Stimulated activated CD4-positive, alpha-beta T cell treated with anti-CD3 and anti-CD28 coated beads, Interleukin-4, amount 100 ng/mL, for 48 hours (primary cell): ENCODE results near the gene PITPNC1.
"Not testable (repeated sequence)": the region's sequence is repeated elsewhere in the genome, so short reads cannot be mapped to it uniquely, and the experiment has no call there.

Experiments used
- DNase-seq, 2 donors: peaks; one replicate each; pipeline ENCODE4 v3.0.0-alpha.2; 2020; ENCODE audit warnings: low read depth in 2 of 2

Gene PITPNC1

DNA sequence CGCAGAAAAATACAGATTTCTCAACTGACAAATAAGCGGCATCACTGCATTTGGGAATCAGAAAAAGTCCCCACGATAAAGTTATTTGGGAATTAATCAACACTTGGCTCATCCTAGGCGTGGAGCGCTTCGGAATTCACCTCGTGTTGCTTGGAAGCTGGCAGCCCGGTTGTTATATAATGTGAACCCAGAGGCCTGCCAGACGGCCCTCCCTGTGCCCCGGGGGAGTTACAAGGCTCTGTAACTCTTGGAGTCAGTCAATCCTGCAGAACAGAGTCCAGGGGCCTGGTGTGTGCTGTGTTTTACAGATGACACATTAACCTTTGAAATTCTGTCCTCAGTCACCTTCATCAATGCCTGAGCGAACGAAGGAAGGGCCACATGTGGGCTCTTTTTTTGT, 111.1 kb downstream of the PITPNC1 start:
- no peak for DNase-seq

DNA sequence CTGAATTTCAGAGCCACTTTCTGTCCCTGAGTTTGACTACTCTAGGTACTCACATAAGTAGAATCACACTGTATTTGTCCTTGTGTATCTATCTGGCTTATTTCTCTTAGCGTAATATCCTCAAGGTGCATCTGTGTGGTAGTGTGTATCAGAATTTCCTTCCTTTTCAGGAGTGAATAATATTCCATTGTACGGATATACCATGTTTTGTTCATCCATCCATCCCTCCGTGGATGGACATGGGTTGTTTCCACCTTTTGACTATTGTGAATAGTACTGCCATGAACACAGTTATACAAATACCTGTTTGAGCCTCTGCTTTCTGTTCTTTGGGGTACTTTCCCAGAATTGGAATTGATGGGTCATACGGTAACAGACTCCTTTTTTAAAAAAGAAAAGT, 111.7 kb downstream of the PITPNC1 start:
- no peak for DNase-seq

DNA sequence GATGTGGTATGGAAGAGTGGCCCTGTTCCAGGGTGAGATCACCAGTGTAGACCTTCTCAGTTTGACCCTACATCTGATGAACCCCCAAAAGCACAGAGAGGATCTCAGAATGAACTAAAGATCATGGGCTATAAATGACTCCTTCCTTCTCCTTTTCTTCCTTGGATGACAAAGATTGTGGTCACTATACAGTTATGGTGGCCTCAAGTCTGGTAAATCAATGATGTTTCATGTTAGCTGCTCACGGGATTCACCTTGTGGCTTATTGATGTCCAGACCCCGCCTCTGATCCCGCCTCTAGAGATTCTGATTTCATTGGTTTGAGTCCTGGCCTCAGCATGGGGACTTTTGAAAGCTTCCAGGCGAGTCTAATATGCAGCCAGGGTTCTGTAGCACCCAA, 112.2 kb downstream of the PITPNC1 start:
- DNase-seq = no peak

DNA sequence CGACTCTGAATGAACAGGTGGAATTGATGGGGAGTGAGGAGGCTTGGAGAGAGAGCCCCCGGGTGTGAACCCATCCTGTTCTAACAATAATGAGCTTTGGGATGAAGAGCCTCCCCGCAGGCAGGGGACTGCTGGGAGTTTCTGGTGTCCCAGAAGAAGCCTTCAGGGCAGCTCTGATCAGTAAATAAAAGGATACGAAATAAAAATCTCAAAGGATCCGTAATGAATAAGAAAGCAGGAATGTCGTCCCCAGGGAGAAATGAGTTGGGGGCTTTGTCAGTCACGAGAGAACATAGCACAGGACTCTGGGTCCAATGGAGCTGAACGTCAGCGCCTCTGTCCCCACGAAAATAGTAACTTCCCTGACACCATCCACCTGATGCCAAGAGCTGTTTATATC, 113.4 kb downstream of the PITPNC1 start:
- DNase-seq = no peak

DNA sequence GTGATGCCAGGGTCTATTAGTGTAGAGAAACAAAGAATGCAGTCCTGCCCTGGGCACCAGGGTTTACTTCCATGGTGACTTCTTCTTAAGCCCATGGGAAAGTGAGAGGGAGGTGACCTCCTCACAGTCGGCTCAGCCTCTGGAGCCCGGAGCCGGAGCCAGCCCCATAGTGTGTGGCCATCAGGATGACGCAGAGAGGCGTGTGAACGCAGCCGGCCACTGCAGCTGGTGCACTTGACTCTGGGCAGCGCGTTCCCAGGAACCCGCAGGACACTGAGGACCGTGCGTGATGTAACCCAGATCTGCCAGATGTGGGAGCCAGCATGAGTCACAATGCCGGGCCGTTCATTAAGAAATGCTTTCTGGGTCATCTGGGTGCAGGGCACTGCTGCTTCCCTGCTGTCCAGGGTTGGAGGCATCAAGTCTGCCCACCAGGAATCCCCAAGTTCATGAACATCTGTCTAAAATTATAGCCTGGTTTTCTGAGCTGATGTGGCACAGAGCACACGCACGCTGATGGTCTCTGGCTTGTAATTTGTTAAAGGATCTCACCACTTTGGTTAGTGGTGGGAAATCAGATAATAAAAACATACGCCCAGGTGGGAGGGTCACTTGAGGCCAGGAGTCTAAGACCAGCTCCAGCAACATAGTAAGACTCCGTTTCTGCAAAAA, 114.1 kb downstream of the PITPNC1 start:
- no peak for DNase-seq

DNA sequence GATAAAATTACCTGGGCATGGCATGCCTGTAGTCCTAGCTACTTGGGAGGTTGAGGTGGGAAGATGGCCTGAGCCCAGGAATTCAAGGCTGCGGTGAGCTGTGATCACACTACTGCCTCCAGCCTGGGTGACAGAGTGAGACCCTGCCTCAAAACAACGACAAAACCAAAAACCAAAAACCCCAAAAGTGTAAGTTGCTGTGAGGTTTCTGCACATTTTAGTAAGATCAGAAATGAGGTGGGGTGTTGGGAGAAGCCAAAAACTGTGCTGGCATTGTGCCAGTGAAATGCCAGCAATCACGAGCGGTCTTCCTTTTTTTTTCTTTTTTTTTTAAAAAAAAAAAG, 114.6 kb downstream of the PITPNC1 start:
- no peak for DNase-seq

DNA sequence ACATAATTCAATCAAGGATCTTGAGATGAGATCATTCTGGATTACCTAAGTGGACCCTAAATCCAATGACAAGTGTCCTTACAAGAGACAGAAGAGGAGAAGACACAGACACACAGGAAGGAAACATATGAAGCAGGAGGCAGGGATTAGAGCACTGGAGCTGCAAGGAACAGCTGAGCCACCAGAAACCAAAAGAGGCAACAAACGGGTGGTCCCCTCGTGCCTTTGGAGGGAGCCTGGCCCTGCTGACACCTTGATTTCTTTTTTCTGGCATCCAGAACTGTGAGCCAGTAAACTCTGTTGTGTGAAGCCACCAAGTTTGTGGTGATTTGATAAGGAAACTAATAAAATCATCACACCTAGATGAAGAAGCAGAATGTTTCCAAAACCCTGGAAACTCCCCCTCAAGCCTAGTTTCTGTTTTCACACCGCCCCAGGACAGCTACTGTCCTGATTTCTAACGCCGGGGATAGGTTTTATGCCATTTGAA, 115.2 kb downstream of the PITPNC1 start:
- no peak for DNase-seq

DNA sequence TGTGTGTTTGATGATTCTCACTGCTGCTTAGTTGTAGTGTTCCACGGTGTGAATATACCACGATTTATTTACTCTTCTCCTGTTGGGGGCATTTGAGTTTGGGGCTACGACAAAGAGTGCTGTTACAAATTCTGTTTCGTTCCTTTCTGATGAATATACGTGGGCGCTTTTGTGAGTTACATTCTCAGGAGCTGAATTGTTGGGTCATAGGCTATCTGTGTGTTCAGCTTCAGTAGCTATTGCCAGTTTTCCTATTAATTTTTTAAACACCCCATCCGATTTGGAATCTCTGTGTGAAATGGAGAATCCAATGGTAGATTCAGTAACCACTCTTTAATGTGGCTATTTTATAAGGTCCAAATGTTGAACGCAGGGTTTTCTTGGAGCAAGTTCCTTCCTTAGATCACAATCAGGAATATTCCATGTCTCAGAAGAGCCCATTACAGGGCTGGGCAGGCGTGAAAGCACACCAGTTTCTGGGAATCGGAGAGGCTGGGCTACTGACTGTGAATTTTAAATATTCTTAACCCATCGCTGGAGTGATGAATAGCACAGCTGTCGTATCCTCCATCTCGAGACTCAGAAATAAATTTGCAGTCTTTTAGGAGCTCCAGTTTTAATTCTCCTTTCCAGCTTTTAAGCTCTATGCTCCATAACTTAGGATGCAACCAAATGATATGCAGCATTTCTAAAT, 115.9 kb downstream of the PITPNC1 start:
- DNase-seq = no peak

DNA sequence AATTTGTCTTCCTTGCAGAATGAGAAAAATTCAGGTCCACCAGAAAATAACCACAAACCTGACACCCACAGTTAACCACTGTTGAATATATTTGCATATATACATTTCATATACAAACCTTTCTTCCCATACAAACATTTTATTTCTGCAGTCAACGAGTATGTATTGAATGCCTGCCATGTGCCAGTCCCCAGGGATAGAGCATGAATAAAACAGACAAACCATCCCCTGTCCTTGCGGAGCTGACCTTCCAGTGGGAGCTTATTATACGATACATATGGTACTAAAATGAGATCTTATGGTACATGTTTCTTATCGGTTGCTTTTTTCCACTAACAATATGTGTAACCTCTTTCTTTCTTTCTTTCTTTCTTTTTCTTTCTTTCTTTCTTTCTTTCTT, 116.7 kb downstream of the PITPNC1 start:
- no peak for DNase-seq

DNA sequence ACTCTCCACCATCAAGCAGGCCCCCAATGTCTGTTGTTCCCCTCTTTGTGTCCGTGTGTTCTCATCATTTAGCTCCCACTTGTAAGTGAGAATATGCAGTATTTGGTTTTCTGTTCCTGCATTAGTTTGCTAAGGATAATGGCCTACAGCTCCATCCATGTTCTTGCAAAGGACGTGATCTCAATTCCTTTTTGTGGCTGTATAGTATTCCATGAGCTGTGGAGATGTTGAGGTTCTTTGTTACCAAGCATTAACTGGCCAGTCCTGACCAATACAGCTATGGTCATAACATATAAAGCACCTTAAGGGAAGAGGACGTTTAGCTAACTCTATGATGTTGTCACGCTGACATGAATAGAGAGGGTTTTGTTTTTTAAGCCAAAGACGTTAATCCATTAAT, 118.5 kb downstream of the PITPNC1 start:
- not testable (repeated sequence) for DNase-seq

DNA sequence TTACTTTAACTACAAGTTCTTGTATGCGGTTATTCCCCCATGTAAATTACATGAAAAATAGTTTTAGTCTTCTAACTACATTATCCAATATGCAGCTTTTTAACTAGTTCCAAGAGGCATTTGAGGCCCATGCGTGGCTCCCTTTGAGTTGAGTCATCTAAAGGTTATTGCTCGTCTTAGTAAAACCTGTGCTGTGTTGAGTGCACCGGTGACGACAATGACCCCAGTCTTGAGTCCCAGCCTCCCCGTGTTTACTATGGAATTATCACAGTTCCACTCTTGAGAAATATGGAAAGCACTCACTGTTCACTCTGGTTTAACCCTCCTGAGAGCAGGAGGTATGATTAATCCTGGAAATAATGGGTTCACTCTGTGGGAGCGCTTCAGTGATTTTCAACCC, 119.2 kb downstream of the PITPNC1 start:
- DNase-seq = no peak

DNA sequence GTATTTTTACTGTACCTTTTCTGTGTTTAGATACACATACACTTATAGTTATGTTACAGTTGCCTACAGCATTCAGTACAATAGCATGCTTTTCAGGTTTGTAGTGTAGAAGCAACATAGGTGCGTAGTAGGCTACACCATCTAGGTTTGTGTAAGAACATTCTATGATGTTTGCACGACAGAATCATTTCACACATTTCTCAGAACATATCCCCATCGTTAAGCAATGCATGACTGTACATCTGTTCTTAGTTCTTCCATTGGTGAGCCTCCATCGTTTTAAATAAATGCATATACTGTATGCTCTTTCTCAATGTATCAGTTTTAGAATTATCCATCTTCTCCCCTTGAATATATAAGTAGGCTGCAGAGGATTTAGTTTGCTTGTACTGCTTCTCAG, 122.6 kb downstream of the PITPNC1 start:
- no peak for DNase-seq

DNA sequence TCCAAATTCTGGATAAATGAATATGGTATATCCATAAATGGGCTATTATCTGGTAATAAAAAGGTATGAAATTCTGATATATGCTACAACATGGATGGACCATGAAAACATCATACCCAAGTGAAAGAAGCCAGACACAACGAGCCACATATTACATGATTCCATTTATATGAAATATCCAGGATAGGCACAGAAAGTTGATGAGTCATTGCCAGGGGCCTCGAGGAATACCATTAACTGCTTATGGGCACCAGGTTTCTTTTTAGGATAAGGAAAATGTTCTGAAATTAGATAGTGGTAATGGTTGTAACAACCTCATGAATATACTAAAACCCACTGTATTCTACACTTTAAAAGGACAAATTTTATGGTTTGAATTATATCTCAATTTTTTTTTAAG, 123.2 kb downstream of the PITPNC1 start:
- no peak for DNase-seq

DNA sequence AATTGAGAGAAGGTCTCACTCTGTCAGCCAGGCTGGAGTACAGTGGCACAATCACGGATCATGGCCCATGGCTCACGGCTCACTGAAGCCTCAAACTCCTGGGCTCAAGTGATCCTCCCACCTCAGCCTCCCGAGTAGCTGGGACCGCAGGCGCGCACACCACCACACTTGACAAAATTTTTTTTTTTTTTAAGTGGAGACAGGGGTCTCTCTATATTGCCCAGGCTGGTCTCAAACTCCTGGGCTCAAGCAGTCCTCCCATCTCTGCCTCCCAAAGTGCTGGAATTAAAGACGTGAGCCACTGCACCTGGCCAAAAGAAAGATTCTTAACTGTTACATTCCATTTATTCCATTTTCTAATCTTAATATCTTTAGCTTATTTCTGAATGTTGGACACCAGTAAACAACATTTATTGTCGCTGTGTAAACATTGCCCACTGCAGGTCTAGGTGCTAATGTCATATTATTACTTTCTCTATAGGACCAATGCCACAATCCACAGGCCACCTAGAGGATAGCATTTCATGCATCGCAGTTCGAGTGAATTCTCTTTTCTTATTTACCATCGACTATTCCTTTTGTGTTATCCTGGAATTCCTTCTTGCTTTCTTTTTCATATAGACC, 123.7 kb downstream of the PITPNC1 start:
- no peak for DNase-seq

DNA sequence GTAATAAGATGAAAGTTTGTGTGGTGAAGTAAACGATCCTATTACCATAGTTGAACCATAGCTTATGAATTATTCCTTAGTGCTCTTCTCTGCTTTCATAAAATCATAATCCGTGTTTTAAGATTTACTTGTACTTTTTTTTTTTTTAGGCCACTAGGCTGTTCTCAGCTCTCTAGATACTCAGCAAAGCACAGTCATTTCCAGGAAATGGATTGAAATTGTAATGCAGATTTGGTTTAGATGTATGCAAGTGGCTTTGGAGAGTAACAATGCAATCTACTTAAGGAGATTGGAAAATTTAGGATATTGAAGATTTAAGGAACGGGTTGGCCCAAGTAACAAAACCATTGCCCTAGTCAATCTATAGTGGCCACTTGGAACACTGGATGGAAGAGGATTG, 125.1 kb downstream of the PITPNC1 start:
- no peak for DNase-seq

DNA sequence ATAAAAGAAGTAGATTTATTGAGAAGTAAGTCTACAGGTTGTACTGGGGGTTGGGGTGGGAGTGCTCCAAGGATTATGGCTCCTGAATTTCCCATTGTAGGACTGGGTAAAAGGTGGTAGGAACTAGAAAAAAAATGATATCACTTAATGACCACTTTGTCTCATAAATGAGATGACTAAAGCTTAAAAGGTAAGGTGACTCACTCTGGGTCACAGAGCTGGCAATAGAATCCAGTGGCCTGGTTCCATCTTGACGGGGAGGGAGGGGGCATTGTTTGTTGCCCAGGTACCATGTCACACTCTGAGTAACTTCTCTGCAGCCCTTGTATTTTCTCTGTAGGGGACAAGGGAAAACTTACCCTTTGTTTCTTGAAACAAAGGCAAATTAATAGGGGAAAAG, 126.1 kb downstream of the PITPNC1 start:
- DNase-seq = peak in 1 of 2 donors; percentile 17

DNA sequence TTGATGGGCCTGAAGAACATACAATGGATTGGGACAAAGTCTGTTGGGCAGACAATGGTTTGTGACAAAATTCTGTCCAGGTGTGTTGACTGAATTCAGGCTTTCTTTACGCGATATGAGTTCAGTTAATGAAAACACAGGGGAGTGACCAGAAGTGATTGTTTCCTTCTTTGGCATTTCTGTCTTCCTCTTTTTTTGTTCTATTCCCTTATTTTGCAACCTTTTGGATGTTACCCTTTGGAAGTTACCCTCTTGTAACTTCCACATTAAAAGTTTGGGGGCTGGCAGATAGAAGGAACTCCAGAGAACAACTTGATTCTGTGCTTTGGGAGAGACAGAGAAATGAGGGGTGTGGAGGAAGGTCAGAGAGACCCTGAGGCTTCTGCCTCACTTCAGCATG, 126.7 kb downstream of the PITPNC1 start:
- DNase-seq = no peak

DNA sequence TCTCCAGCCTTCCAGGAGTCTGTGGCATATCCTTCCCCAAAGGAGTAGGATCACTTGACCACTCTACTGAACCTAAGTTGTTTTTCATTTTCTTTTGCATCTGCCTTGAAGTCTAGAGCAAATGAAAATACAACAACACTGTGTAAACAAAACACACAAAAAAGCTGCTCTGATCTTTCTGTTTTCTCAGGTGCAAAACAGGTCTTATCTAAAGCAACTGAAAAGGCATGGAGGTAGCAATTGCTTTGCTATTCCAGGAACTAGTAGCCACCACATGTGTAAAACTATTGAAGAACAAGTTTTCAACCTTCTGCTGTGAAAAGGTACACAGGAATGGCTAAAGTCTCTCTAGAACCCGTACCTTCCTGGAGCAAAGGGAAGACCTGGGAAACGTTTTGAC, 127.1 kb downstream of the PITPNC1 start:
- DNase-seq = no peak

DNA sequence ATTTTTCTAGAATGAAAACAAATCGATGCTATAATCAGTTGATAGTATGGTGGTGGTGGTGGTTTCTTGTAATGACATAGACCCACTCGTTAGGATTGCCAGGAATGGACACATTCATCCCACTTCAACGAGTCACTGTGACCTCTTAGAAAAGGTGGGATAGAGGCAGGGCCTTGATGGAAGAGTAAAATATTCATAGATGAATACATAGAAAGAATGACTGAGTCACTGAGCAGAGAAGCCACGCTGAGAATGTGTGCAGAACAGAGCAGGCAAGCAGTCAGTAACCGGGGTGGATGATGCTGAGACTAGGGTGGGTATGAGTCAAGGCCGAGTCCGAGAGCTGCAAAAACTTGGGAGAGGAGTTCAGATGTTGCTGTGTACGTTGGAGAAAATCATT, 129.9 kb downstream of the PITPNC1 start:
- no peak for DNase-seq

DNA sequence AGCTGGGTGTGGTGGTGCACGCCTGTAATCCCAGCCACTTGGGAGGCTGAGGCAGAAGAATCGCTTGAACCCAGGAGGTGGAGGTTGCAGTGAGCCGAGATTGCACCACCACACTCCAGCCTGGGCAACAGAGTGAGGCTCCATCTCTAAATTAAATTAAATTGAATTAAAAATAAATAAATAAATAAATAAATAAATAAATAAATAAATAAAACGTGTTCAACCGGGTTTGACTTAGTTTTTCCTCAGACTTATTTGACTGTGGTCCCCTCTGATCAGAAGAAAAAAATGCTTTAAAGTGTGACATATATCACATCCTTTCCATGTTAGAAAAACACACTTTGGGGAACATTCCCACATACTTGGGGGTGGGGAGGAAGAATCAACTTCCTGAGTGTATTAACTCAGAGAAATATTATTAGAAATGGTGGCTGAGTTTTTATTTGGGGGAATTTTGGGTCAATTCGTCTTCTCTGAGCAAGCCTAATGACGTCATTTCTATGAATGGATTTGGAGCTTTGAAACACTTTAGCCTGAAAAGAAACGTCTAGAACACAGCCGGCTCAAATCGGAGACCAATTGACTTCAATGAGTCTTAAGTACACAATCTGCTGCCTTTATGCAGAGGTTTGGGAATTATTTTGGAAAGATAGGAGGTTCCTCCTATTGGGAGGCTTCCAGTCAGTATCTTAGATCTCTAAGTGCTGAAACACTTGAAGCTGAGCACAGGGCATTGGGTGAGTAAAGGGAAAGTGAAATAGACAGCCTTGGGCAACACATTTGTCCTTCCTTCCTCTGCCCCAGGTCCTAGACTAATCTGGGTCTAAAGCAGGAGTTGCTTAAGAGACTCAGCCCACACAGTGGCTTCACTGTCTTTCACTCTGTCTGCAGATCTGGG, 132.6 kb downstream of the PITPNC1 start:
- no peak for DNase-seq

DNA sequence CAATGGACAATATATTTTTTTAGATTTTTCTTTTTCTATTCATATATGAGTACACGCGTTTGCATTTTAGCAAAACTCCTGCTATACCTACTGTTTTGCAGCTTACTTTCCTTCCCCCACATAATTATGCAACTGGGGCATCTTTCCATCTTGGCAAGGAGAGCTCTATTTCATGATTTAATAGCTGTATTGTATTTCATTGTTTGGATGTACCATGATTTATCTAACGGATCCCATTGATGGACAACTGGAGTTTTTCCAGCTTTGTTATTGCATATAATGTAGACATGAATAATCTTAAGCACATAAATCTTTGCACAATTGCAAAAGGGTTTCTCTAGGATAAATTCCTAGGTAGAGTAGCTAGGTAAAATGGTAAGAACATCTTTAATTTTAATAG, 133.9 kb downstream of the PITPNC1 start:
- DNase-seq = no peak

DNA sequence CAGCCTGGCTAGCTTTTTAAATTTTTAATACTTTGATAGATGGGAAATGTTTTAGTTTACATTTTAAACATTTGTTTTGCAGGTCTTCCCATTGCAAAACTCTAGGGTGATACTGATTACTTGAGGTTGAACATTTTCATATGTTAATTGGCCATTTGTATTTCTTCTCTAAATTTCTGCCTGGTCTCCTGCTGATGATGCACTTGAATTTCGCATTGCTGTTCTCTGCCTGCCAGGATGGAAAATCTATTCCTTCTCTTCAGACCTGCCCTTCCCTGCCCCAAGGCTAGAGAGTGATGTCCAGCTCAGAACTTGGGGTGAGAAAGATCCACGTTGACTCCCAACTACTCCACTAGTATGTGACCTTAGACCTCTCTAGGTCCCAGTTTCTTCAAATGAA, 134.7 kb downstream of the PITPNC1 start:
- DNase-seq = no peak
